Panc1 (cell line): ENCODE measurements around the gene ZBTB7C. TPM values are rescaled to one million over a fixed set of nuclear protein-coding genes. Genes with fewer than 3 reads are reported as not detected.
A peak's percentile ranks its signal among the peaks of the same experiment; 100 is the strongest.

ENCODE experiments used
- ATAC-seq: fragments of 200-7000 bp; cut with Tn5 transposase; 2 replicates; pipeline ENCODE4 v1.9.1; 2020; ENCODE audit warnings: mild to moderate bottlenecking, moderate library complexity
- BruUV-seq: library from RNA; stranded (reverse); fragments of 400-500 nt; replicated peaks from 2 replicates; lab custom pipeline; 2021; lab: Mats Ljungman, UMichigan
- CTCF ChIA-PET: fragments of 300-600 bp; sonication (Branson Sonifier 250); formaldehyde crosslinking; loops from one replicate; lab custom pipeline; 2022; ENCODE audit warnings: antibody characterized with exemption; lab: Charles Lee
- POLR2A ChIA-PET: fragments of 300-600 bp; sonication (Branson Sonifier 250); formaldehyde crosslinking; loops from one replicate; lab custom pipeline; 2022; ENCODE audit warnings: antibody characterized with exemption; lab: Charles Lee
- DNase-seq: peaks from one replicate; pipeline ENCODE4 v3.0.0-alpha.2; 2010; ENCODE audit warnings: low read depth, low spot score
- H3K27ac ChIP-seq: 2 replicates; pipeline ENCODE4 v1.5.1; 2011; ENCODE audit warnings: mild to moderate bottlenecking, low read length, inconsistent platforms
- H3K27me3 ChIP-seq: fragments of 200-500 bp; sonication (Bioruptor generic); 2 replicates; pipeline ENCODE4 v1.6.0; 2014; ENCODE audit warnings: low read length, inconsistent platforms; ENCODE audit not compliant: control insufficient read depth, insufficient read depth
- H3K36me3 ChIP-seq: fragments of 200-500 bp; sonication (Bioruptor generic); 2 replicates; pipeline ENCODE4 v1.5.1; 2014; ENCODE audit warnings: inconsistent platforms, mild to moderate bottlenecking, low read length, moderate library complexity; ENCODE audit not compliant: control insufficient read depth, insufficient read depth
- H3K4me1 ChIP-seq: 2 replicates; pipeline ENCODE4 v1.5.1; 2011; ENCODE audit warnings: inconsistent platforms, mild to moderate bottlenecking, low read length, moderate library complexity; ENCODE audit not compliant: control insufficient read depth, insufficient read depth
- H3K4me3 ChIP-seq, 2 experiments: 2 replicates each; pipeline ENCODE4 v1.5.1; 2011 to 2012; ENCODE audit warnings: low read depth in 2 of 2, low read length in 2 of 2, mild to moderate bottlenecking in 2 of 2, inconsistent platforms in 1 of 2, moderate library complexity in 1 of 2
- H3K9me3 ChIP-seq: fragments of 200-500 bp; sonication (Bioruptor generic); 2 replicates; pipeline ENCODE4 v1.5.1; 2014; ENCODE audit warnings: low read depth, mild to moderate bottlenecking, inconsistent platforms, low read length, moderate library complexity; ENCODE audit not compliant: control insufficient read depth, insufficient read depth
- POLR2AphosphoS5 ChIP-seq: IDR thresholded peaks from 2 replicates; pipeline ENCODE4 v1.6.1; 2012; ENCODE audit warnings: mild to moderate bottlenecking, low read depth, low read length, moderate library complexity
- SIN3A ChIP-seq: IDR thresholded peaks from 2 replicates; pipeline ENCODE4 v1.6.1; 2012; ENCODE audit warnings: low read depth, mild to moderate bottlenecking, low read length, moderate library complexity, borderline replicate concordance; ENCODE audit not compliant: insufficient read depth
- TCF7L2 ChIP-seq: IDR thresholded peaks from 2 replicates; pipeline ENCODE4 v1.6.1; 2011; ENCODE audit warnings: mild to moderate bottlenecking, low read depth, low read length, inconsistent platforms
- in situ Hi-C: cut with HindIII; loops from 2 replicates; pipeline ENCODE4 v1.10.0; 2016; ENCODE audit warnings: low sequenced_read_pairs, low pct_unique_long_range_greater_than_20kb
- intact Hi-C: fragments of 100-400 bp; cut with micrococcal nuclease; formaldehyde crosslinking; loops from one replicate; pipeline ENCODE4 v1.10.0; 2022; ENCODE audit not compliant: unreplicated experiment
- total RNA-seq: library from RNA; stranded (reverse); gene quantifications from one replicate; pipeline ENCODE4 v1.2.1, GENCODE V29; 2021; ENCODE audit not compliant: unreplicated experiment
- TF ChIP-seq, protein P1 (sequence below): fragments of 450-650 bp; IDR thresholded peaks from 2 replicates; pipeline ENCODE4 v1.5.1; 2017; ENCODE audit warnings: mild to moderate bottlenecking
- TF ChIP-seq, protein P2 (sequence below), 2 experiments: IDR thresholded peaks; 2 replicates each; pipeline ENCODE4 v1.6.1; 2011 to 2012; ENCODE audit warnings: low read depth in 2 of 2, control low read depth in 1 of 2, low read length in 1 of 2, mild to moderate bottlenecking in 1 of 2, moderate library complexity in 1 of 2; ENCODE audit not compliant: insufficient read depth in 1 of 2

Gene ZBTB7C
- total RNA-seq, 1 experiment from 2014 or later, result 0.03 TPM

- Histone ChIP-seq H3K4me1 (peaks cover 9% of the 10 kb centered on the region), H3K36me3 (no peaks in the 10 kb centered on the region), H3K4me3 (no peak overlapping the region), H3K27me3 (no peaks in the 10 kb centered on the region), H3K9me3 (no peaks in the 10 kb centered on the region), H3K27ac (peak overlapping the region; percentile 63)
- DNase-seq, result no peak
- BruUV-seq, result no TSS peak
- in situ Hi-C loops (no loop called here), intact Hi-C loops (no loop called here)
- ChIA-PET CTCF (no interaction called here), POLR2A (no interaction called here)
- ATAC-seq, result peak; percentile 53
- TF ChIP-seq SIN3A, result no peak
- TF ChIP-seq, protein P1, sequence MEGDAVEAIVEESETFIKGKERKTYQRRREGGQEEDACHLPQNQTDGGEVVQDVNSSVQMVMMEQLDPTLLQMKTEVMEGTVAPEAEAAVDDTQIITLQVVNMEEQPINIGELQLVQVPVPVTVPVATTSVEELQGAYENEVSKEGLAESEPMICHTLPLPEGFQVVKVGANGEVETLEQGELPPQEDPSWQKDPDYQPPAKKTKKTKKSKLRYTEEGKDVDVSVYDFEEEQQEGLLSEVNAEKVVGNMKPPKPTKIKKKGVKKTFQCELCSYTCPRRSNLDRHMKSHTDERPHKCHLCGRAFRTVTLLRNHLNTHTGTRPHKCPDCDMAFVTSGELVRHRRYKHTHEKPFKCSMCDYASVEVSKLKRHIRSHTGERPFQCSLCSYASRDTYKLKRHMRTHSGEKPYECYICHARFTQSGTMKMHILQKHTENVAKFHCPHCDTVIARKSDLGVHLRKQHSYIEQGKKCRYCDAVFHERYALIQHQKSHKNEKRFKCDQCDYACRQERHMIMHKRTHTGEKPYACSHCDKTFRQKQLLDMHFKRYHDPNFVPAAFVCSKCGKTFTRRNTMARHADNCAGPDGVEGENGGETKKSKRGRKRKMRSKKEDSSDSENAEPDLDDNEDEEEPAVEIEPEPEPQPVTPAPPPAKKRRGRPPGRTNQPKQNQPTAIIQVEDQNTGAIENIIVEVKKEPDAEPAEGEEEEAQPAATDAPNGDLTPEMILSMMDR, result no peak
- TF ChIP-seq, protein P2, sequence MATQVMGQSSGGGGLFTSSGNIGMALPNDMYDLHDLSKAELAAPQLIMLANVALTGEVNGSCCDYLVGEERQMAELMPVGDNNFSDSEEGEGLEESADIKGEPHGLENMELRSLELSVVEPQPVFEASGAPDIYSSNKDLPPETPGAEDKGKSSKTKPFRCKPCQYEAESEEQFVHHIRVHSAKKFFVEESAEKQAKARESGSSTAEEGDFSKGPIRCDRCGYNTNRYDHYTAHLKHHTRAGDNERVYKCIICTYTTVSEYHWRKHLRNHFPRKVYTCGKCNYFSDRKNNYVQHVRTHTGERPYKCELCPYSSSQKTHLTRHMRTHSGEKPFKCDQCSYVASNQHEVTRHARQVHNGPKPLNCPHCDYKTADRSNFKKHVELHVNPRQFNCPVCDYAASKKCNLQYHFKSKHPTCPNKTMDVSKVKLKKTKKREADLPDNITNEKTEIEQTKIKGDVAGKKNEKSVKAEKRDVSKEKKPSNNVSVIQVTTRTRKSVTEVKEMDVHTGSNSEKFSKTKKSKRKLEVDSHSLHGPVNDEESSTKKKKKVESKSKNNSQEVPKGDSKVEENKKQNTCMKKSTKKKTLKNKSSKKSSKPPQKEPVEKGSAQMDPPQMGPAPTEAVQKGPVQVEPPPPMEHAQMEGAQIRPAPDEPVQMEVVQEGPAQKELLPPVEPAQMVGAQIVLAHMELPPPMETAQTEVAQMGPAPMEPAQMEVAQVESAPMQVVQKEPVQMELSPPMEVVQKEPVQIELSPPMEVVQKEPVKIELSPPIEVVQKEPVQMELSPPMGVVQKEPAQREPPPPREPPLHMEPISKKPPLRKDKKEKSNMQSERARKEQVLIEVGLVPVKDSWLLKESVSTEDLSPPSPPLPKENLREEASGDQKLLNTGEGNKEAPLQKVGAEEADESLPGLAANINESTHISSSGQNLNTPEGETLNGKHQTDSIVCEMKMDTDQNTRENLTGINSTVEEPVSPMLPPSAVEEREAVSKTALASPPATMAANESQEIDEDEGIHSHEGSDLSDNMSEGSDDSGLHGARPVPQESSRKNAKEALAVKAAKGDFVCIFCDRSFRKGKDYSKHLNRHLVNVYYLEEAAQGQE (IDR thresholded peaks at IDR 0.05; ENCODE audit: insufficient read depth in 1 of 2, low read depth in 2 of 2, low read length in 1 of 2), result no peak
- peak; percentile 85 for TF ChIP-seq TCF7L2
- TF ChIP-seq POLR2AphosphoS5, result no peak
These were observed 405.5 kb downstream of the ZBTB7C start for GRCh38 chr18:48003426-48004349.

DNA sequence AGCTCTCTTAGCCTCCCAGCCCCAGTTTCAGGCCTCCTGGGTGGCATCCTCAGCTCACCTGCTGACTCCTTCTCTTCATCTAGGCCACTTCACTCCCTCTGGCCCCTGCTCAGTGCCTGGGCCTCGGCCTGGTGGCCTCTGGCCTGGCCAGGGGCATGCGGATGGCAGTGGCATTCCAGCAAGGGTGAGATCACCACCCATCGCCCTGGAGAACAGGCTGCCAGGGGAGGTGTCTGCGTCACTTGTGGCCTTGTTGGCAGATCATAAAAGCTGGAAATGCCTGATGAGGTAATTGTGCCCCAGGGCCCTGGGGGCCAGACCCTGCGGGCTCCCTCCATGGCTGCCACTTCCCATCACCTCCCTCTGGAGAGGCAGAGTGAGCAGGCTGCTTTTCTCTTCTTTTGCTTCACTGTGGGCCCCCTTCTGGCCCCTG, 406.2 kb downstream of the ZBTB7C start:
- H3K27me3 ChIP-seq, result no peaks in the 10 kb centered on the region
- no TSS peak for BruUV-seq
- DNase-seq (peak; percentile 72), ATAC-seq (peak; percentile 86)
- TF ChIP-seq TCF7L2 (peak; percentile 75; the same call in 1 of the 2 replicates), POLR2AphosphoS5 (no peak)
- H3K9me3 ChIP-seq, result no peaks in the 10 kb centered on the region
- peak overlapping the region; percentile 63 for H3K27ac ChIP-seq
- no peaks in the 10 kb centered on the region for H3K36me3 ChIP-seq
- intact Hi-C loops (no loop called here), in situ Hi-C loops (no loop called here)
- no peak overlapping the region for H3K4me3 ChIP-seq
- ChIA-PET POLR2A (no interaction called here), CTCF (interaction anchor here (0.5 kb wide), 2 partner anchors 73 to 686 kb away, joined by 3 to 10 read pairs; no protein-coding TSS in a partner anchor)
- peaks cover 9% of the 10 kb centered on the region for H3K4me1 ChIP-seq
